ENCODE measurements around the gene PPM1B.

- TF ChIP-seq ATF2 (CRISPR knock-in tag; IDR thresholded peaks at IDR 0.05) (no peak), SNRNP70 (IDR thresholded peaks at IDR 0.05; ENCODE audit: low read depth, low read length) (no peak), SRF (IDR thresholded peaks at IDR 0.05; ENCODE audit: low read depth, low read length) (no peak), POLR2A (IDR thresholded peaks at IDR 0.05; ENCODE audit: insufficient read depth in 1 of 2, low read depth in 2 of 2, low read length in 2 of 2) (no peak), MYC (CRISPR knock-in tag; IDR thresholded peaks at IDR 0.05; ENCODE audit: borderline replicate concordance) (no peak), ZNF709 (CRISPR knock-in tag; IDR thresholded peaks at IDR 0.05) (no peak), ZNF274 (CRISPR knock-in tag; IDR thresholded peaks at IDR 0.05) (no peak), CTCF (CRISPR knock-in tag; IDR thresholded peaks at IDR 0.05) (no peak), NR1H2 (CRISPR knock-in tag; IDR thresholded peaks at IDR 0.05; ENCODE audit: borderline replicate concordance, low read depth) (no peak), KAT7 (CRISPR knock-in tag; IDR thresholded peaks at IDR 0.05; ENCODE audit: borderline replicate concordance) (no peak), KDM5A (IDR thresholded peaks at IDR 0.05; ENCODE audit: borderline replicate concordance, low read length) (no peak)
- TF ChIP-seq, protein P1, sequence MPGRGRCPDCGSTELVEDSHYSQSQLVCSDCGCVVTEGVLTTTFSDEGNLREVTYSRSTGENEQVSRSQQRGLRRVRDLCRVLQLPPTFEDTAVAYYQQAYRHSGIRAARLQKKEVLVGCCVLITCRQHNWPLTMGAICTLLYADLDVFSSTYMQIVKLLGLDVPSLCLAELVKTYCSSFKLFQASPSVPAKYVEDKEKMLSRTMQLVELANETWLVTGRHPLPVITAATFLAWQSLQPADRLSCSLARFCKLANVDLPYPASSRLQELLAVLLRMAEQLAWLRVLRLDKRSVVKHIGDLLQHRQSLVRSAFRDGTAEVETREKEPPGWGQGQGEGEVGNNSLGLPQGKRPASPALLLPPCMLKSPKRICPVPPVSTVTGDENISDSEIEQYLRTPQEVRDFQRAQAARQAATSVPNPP (CRISPR knock-in tag; IDR thresholded peaks at IDR 0.05) = no peak
Measured at GRCh38 chr2:44130441-44130840, 38.2 kb upstream of the PPM1B start.
